Measurements from ENCODE around the gene PKIG. TPM values are rescaled to one million over a fixed set of nuclear protein-coding genes. Genes with fewer than 3 reads are reported as not detected.
"Not testable (repeated sequence)": the region's sequence is repeated elsewhere in the genome, so short reads cannot be mapped to it uniquely, and the experiment has no call there.

Gene PKIG
- total RNA-seq, 1 donor from 2014 or later: 30.1 TPM

GRCh38 chr20:44587035-44587980, 4.9 kb downstream of the PKIG start:
- FAIRE-seq: no peak
- no peak overlapping the region for H3K4me2 ChIP-seq (ENCODE audit: low read length)

GRCh38 chr20:44588321-44588720, 5.9 kb downstream of the PKIG start:
- not testable (repeated sequence) for H2AFZ ChIP-seq (ENCODE audit: low read depth, low read length); H3K4me2 ChIP-seq (ENCODE audit: low read length); H3K4me3 ChIP-seq (ENCODE audit: insufficient read depth, low read depth, low read length); H4K20me1 ChIP-seq (ENCODE audit: insufficient read depth, low read length); H3K36me3 ChIP-seq (ENCODE audit: insufficient read depth, low read length); H3K9me3 ChIP-seq (ENCODE audit: insufficient read depth, low read depth, low read length); H3K9ac ChIP-seq (ENCODE audit: low read length); DNase-seq (ENCODE audit: low read depth); H3K27ac ChIP-seq (ENCODE audit: low read depth, low read length); H3K27ac Mint-ChIP-seq (ENCODE audit: unreplicated experiment); FAIRE-seq; H3K9me3 Mint-ChIP-seq (ENCODE audit: unreplicated experiment); H3K79me2 ChIP-seq (ENCODE audit: insufficient read depth, low read length); H3K4me3 Mint-ChIP-seq (ENCODE audit: unreplicated experiment); H3K27me3 Mint-ChIP-seq (ENCODE audit: low read depth, unreplicated experiment); H3K27me3 ChIP-seq (ENCODE audit: insufficient read depth, low read length)
- peaks cover 11% of the 10 kb centered on the region for H3K4me1 ChIP-seq (ENCODE audit: insufficient read depth, low read length)
- Mint-ChIP-seq H3K4me1 (ENCODE audit: low read depth, unreplicated experiment) (peaks cover 16% of the 10 kb centered on the region), H3K36me3 (ENCODE audit: low read depth, unreplicated experiment) (peaks cover 18% of the 10 kb centered on the region)

More at GRCh38 chr20:44587035-44587980, 4.9 kb downstream of the PKIG start:
- Histone ChIP-seq H3K4me3 (ENCODE audit: insufficient read depth, low read depth, low read length) (no peak overlapping the region), H3K27ac (ENCODE audit: low read depth, low read length) (no peak overlapping the region), H4K20me1 (ENCODE audit: insufficient read depth, low read length) (no peaks in the 10 kb centered on the region), H3K27me3 (ENCODE audit: insufficient read depth, low read length) (no peaks in the 10 kb centered on the region), H3K79me2 (ENCODE audit: insufficient read depth, low read length) (peaks cover 5% of the 10 kb centered on the region), H3K36me3 (ENCODE audit: insufficient read depth, low read length) (no peaks in the 10 kb centered on the region), H3K9me3 (ENCODE audit: insufficient read depth, low read depth, low read length) (no peaks in the 10 kb centered on the region), H3K4me1 (ENCODE audit: insufficient read depth, low read length) (peaks cover 16% of the 10 kb centered on the region), H2AFZ (ENCODE audit: low read depth, low read length) (no peak overlapping the region), H3K9ac (ENCODE audit: low read length) (no peak overlapping the region)
- no peak overlapping the region for H3K4me3 Mint-ChIP-seq (ENCODE audit: unreplicated experiment)
- peaks cover 24% of the 10 kb centered on the region for H3K4me1 Mint-ChIP-seq (ENCODE audit: low read depth, unreplicated experiment)
- H3K27me3 Mint-ChIP-seq (ENCODE audit: low read depth, unreplicated experiment): no peaks in the 10 kb centered on the region
- no peak overlapping the region for H3K27ac Mint-ChIP-seq (ENCODE audit: unreplicated experiment)
- peak; percentile 33 for DNase-seq (ENCODE audit: low read depth)
- H3K9me3 Mint-ChIP-seq (ENCODE audit: unreplicated experiment): no peaks in the 10 kb centered on the region
- H3K36me3 Mint-ChIP-seq (ENCODE audit: low read depth, unreplicated experiment): peaks cover 14% of the 10 kb centered on the region
- no peak for TF ChIP-seq CTCF (IDR thresholded peaks at IDR 0.05; ENCODE audit: insufficient read depth, low read depth, low read length)
- no peak for TF ChIP-seq EZH2 (IDR thresholded peaks at IDR 0.05; ENCODE audit: insufficient read depth, low read length)

- Histone ChIP-seq H4K20me1 (ENCODE audit: insufficient read depth, low read length) (no peaks in the 10 kb centered on the region), H3K27ac (ENCODE audit: low read depth, low read length) (no peak overlapping the region), H3K9ac (ENCODE audit: low read length) (no peak overlapping the region), H3K27me3 (ENCODE audit: insufficient read depth, low read length) (no peaks in the 10 kb centered on the region), H3K4me1 (ENCODE audit: insufficient read depth, low read length) (peaks cover 11% of the 10 kb centered on the region), H3K36me3 (ENCODE audit: insufficient read depth, low read length) (no peaks in the 10 kb centered on the region), H3K79me2 (ENCODE audit: insufficient read depth, low read length) (peaks cover 3% of the 10 kb centered on the region), H2AFZ (ENCODE audit: low read depth, low read length) (no peak overlapping the region), H3K4me2 (ENCODE audit: low read length) (peak overlapping the region; percentile 37), H3K4me3 (ENCODE audit: insufficient read depth, low read depth, low read length) (no peak overlapping the region), H3K9me3 (ENCODE audit: insufficient read depth, low read depth, low read length) (no peaks in the 10 kb centered on the region)
- H3K27ac Mint-ChIP-seq (ENCODE audit: unreplicated experiment): no peak overlapping the region
- H3K27me3 Mint-ChIP-seq (ENCODE audit: low read depth, unreplicated experiment): no peaks in the 10 kb centered on the region
- DNase-seq (ENCODE audit: low read depth) (peak; percentile 48), FAIRE-seq (no peak)
- H3K9me3 Mint-ChIP-seq (ENCODE audit: unreplicated experiment): no peaks in the 10 kb centered on the region
- H3K4me1 Mint-ChIP-seq (ENCODE audit: low read depth, unreplicated experiment): peaks cover 13% of the 10 kb centered on the region
- no peak for TF ChIP-seq CTCF (IDR thresholded peaks at IDR 0.05; ENCODE audit: insufficient read depth, low read depth, low read length)
- no peak for TF ChIP-seq EZH2 (IDR thresholded peaks at IDR 0.05; ENCODE audit: insufficient read depth, low read length)
- H3K4me3 Mint-ChIP-seq (ENCODE audit: unreplicated experiment): no peak overlapping the region
- peaks cover 21% of the 10 kb centered on the region for H3K36me3 Mint-ChIP-seq (ENCODE audit: low read depth, unreplicated experiment)
Observed at GRCh38 chr20:44589537-44589936, 7.2 kb downstream of the PKIG start.
